IMR-90 (cell line): ENCODE results near the gene PNKP. TPM values are rescaled to one million over a fixed set of nuclear protein-coding genes. Genes with fewer than 3 reads are reported as not detected.
A peak's percentile ranks its signal among the peaks of the same experiment; 100 is the strongest.

Source experiments
- ATAC-seq: fragments of 200-7000 bp; cut with Tn5 transposase; 2 replicates; pipeline ENCODE4 v1.9.1; 2020; ENCODE audit warnings: low read depth, mild to moderate bottlenecking, moderate library complexity
- BruUV-seq: library from RNA; stranded (reverse); fragments of 400-500 nt; replicated peaks from 2 replicates; lab custom pipeline; 2021; lab: Mats Ljungman, UMichigan
- CTCF ChIA-PET: fragments of 300-600 bp; formaldehyde crosslinking; extraction: SDS; loops from one replicate; lab custom pipeline; 2021; ENCODE audit warnings: antibody characterized with exemption; lab: Yijun Ruan, JAX
- POLR2A ChIA-PET: fragments of 300-600 bp; sonication (Branson Sonifier 250); formaldehyde crosslinking; loops from one replicate; lab custom pipeline; 2022; ENCODE audit warnings: antibody characterized with exemption; ENCODE audit not compliant: unreplicated experiment; lab: Charles Lee
- DNase-seq: peaks from one replicate; pipeline ENCODE4 v3.0.0; 2013
- H2AFZ ChIP-seq: replicated peaks from 2 replicates; pipeline ENCODE3; 2013; ENCODE audit warnings: low read length, mild to moderate bottlenecking; ENCODE audit not compliant: poor library complexity
- H2AK5ac ChIP-seq: 2 replicates; pipeline ENCODE4 v1.6.1; 2013; ENCODE audit warnings: low read depth, low read length, inconsistent platforms
- H2AK9ac ChIP-seq: replicated peaks from 2 replicates; pipeline ENCODE3; 2013; ENCODE audit warnings: mild to moderate bottlenecking, low read depth, low read length, moderate library complexity; ENCODE audit not compliant: poor library complexity
- H2BK120ac ChIP-seq: 2 replicates; pipeline ENCODE4 v1.6.1; 2013; ENCODE audit warnings: low read depth, low read length, inconsistent platforms
- H2BK15ac ChIP-seq: 3 replicates; pipeline ENCODE4 v1.6.1; 2013; ENCODE audit warnings: low read depth, low read length, inconsistent platforms
- H2BK20ac ChIP-seq: 2 replicates; pipeline ENCODE4 v1.6.1; 2013; ENCODE audit warnings: low read depth, mild to moderate bottlenecking, inconsistent platforms, low read length, moderate library complexity
- H2BK5ac ChIP-seq: 2 replicates; pipeline ENCODE4 v1.6.1; 2013; ENCODE audit warnings: mild to moderate bottlenecking, low read depth, low read length, inconsistent platforms; ENCODE audit not compliant: poor library complexity, severe bottlenecking
- H3K14ac ChIP-seq: replicated peaks from 2 replicates; pipeline ENCODE4 v1.6.1; 2013; ENCODE audit warnings: low read depth, low read length, inconsistent platforms
- H3K18ac ChIP-seq: 2 replicates; pipeline ENCODE4 v1.6.1; 2013; ENCODE audit warnings: low read depth, low read length, control low read depth
- H3K23ac ChIP-seq: 2 replicates; pipeline ENCODE4 v1.6.1; 2013; ENCODE audit warnings: low read depth, low read length, inconsistent platforms
- H3K27ac ChIP-seq: 2 replicates; pipeline ENCODE4 v1.5.1; 2013; ENCODE audit warnings: mild to moderate bottlenecking, control low read depth, low read length; ENCODE audit not compliant: insufficient read depth
- H3K27me3 ChIP-seq: 2 replicates; pipeline ENCODE4 v1.6.1; 2013; ENCODE audit warnings: low read length; ENCODE audit not compliant: control insufficient read depth, insufficient read depth
- H3K36me3 ChIP-seq: 2 replicates; pipeline ENCODE4 v1.6.1; 2013; ENCODE audit warnings: low read length, mixed read lengths; ENCODE audit not compliant: control insufficient read depth, insufficient read depth
- H3K4ac ChIP-seq: 2 replicates; pipeline ENCODE4 v1.6.1; 2013; ENCODE audit warnings: low read depth, low read length, inconsistent platforms
- H3K4me1 ChIP-seq: 2 replicates; pipeline ENCODE4 v1.6.1; 2013; ENCODE audit warnings: low read length, mixed read lengths; ENCODE audit not compliant: control insufficient read depth, insufficient read depth
- H3K4me2 ChIP-seq: 2 replicates; pipeline ENCODE4 v1.6.1; 2013; ENCODE audit warnings: low read depth, mild to moderate bottlenecking, control low read depth, low read length, moderate library complexity
- H3K4me3 ChIP-seq: 2 replicates; pipeline ENCODE4 v1.5.1; 2013; ENCODE audit warnings: low read depth, mild to moderate bottlenecking, control low read depth, low read length, moderate library complexity; ENCODE audit not compliant: insufficient read depth
- H3K56ac ChIP-seq: 2 replicates; pipeline ENCODE4 v1.6.1; 2013; ENCODE audit warnings: low read length, inconsistent platforms; ENCODE audit not compliant: insufficient read depth; ENCODE audit errors: extremely low read depth
- H3K79me1 ChIP-seq, 2 experiments: 2 replicates each; pipeline ENCODE4 v1.6.1; 2013; ENCODE audit warnings: low read length in 2 of 2, inconsistent platforms in 1 of 2, low read depth in 1 of 2
- H3K9ac ChIP-seq: 2 replicates; pipeline ENCODE4 v1.6.1; 2013; ENCODE audit warnings: low read depth, low read length, control low read depth
- H3K9me1 ChIP-seq: 2 replicates; pipeline ENCODE4 v1.6.1; 2013; ENCODE audit warnings: low read length, inconsistent platforms; ENCODE audit not compliant: insufficient read depth
- H3K9me3 ChIP-seq: 2 replicates; pipeline ENCODE4 v1.6.1; 2013; ENCODE audit warnings: low read length; ENCODE audit not compliant: control insufficient read depth, insufficient read depth
- H4K20me1 ChIP-seq: 2 replicates; pipeline ENCODE4 v1.6.1; 2013; ENCODE audit warnings: low read length, inconsistent platforms; ENCODE audit not compliant: insufficient read depth
- H4K5ac ChIP-seq: 2 replicates; pipeline ENCODE4 v1.6.1; 2013; ENCODE audit warnings: mild to moderate bottlenecking, low read depth, low read length, control low read depth
- H4K8ac ChIP-seq, 2 experiments: 2 replicates each; pipeline ENCODE4 v1.6.1; 2013; ENCODE audit warnings: low read depth in 2 of 2, low read length in 2 of 2, control low read depth in 1 of 2, inconsistent platforms in 1 of 2
- H4K91ac ChIP-seq: 2 replicates; pipeline ENCODE4 v1.6.1; 2013; ENCODE audit warnings: low read depth, low read length, inconsistent platforms; ENCODE audit not compliant: insufficient read depth
- BHLHE40 ChIP-seq: fragments of 150-350 bp; IDR thresholded peaks from 2 replicates; pipeline ENCODE4 v1.6.1; 2016; ENCODE audit warnings: mild to moderate bottlenecking, low read depth, low read length
- CEBPB ChIP-seq: IDR thresholded peaks from 2 replicates; pipeline ENCODE4 v1.6.1; 2012; ENCODE audit warnings: low read depth, low read length, improper control_type of control experiment
- CHD1 ChIP-seq: IDR thresholded peaks from 2 replicates; pipeline ENCODE4 v1.6.1; 2012; ENCODE audit warnings: low read depth, low read length, improper control_type of control experiment
- FOS ChIP-seq: fragments of 150-350 bp; IDR thresholded peaks from 2 replicates; pipeline ENCODE4 v1.6.1; 2016; ENCODE audit warnings: low read depth, low read length
- MAFK ChIP-seq: IDR thresholded peaks from 2 replicates; pipeline ENCODE4 v1.6.1; 2012; ENCODE audit warnings: low read depth, low read length, improper control_type of control experiment
- MAZ ChIP-seq: IDR thresholded peaks from 2 replicates; pipeline ENCODE4 v1.6.1; 2012; ENCODE audit warnings: low read depth, mild to moderate bottlenecking, low read length, improper control_type of control experiment, moderate library complexity, borderline replicate concordance
- MXI1 ChIP-seq: IDR thresholded peaks from 2 replicates; pipeline ENCODE4 v1.6.1; 2012; ENCODE audit warnings: low read depth, mild to moderate bottlenecking, low read length, moderate library complexity, borderline replicate concordance
- NFE2L2 ChIP-seq: fragments of 150-350 bp; IDR thresholded peaks from 2 replicates; pipeline ENCODE4 v1.6.1; 2016; ENCODE audit warnings: low read depth, mild to moderate bottlenecking, low read length
- POLR2A ChIP-seq: IDR thresholded peaks from 2 replicates; pipeline ENCODE4 v1.6.1; 2012; ENCODE audit warnings: mild to moderate bottlenecking, low read depth, low read length
- RAD21 ChIP-seq: IDR thresholded peaks from 2 replicates; pipeline ENCODE4 v1.6.1; 2012; ENCODE audit warnings: low read length, improper control_type of control experiment
- RFX5 ChIP-seq: IDR thresholded peaks from 2 replicates; pipeline ENCODE4 v1.8.0; 2012; ENCODE audit warnings: low read depth, mild to moderate bottlenecking, low read length, moderate library complexity
- SMC3 ChIP-seq: fragments of 150-350 bp; IDR thresholded peaks from 2 replicates; pipeline ENCODE4 v1.6.1; 2016; ENCODE audit warnings: low read depth, mild to moderate bottlenecking, antibody characterized with exemption, low read length, moderate library complexity
- WGBS, 2 experiments: methylation state at CpG; one replicate each; pipeline versions ENCODE4 v1.1.5 to v1.1.7; 2013; ENCODE audit warnings: missing lambda C conversion rate in 2 of 2; ENCODE audit not compliant: insufficient read length in 1 of 2; ENCODE audit errors: extremely low coverage in 2 of 2; 5-methylcytosine and 5-hydroxymethylcytosine counted together
- dilution Hi-C: fragments of 300-500 bp; cut with HindIII; formaldehyde crosslinking; loops from one replicate; pipeline ENCODE4 v1.14.3; 2018; ENCODE audit warnings: low sequenced_read_pairs; ENCODE audit not compliant: unreplicated experiment
- in situ Hi-C: fragments of 300-500 bp; cut with MboI; formaldehyde crosslinking; loops from 3 replicates; pipeline ENCODE4 v1.14.3; 2019; ENCODE audit warnings: low sequenced_read_pairs, inconsistent platforms, mixed read lengths
- intact Hi-C: fragments of 100-400 bp; cut with micrococcal nuclease; formaldehyde crosslinking; loops from 2 replicates; pipeline ENCODE4 v1.10.0; 2022
- polyA plus RNA-seq, 3 experiments: library from polyadenylated mRNA; depleted of rRNA; stranded (reverse); fragments of >200 nt; gene quantifications; 2 replicates each; pipeline ENCODE4 v1.2.3, GENCODE V29; 2012; ENCODE audit warnings: low replicate concordance in 1 of 3
- total RNA-seq: library from RNA; depleted of rRNA; stranded (reverse); fragments of >200 nt; gene quantifications from 2 replicates; pipeline ENCODE4 v1.2.3, GENCODE V29; 2012
- TF ChIP-seq, protein P1 (sequence below): fragments of 150-350 bp; IDR thresholded peaks from 2 replicates; pipeline ENCODE4 v1.6.1; 2016; ENCODE audit warnings: low read depth, mild to moderate bottlenecking, low read length, moderate library complexity, borderline replicate concordance
- TF ChIP-seq, protein P2 (sequence below): conservative IDR thresholded peaks from 2 replicates; pipeline ENCODE4 v1.5.1; 2012; ENCODE audit warnings: mild to moderate bottlenecking, low read depth, low read length, improper control_type of control experiment
- TF ChIP-seq, protein P3 (sequence below): fragments of 150-350 bp; IDR thresholded peaks from 2 replicates; pipeline ENCODE4 v1.6.1; 2017; ENCODE audit warnings: mild to moderate bottlenecking, antibody characterized with exemption, low read length, low read depth

Gene PNKP
- total and polyA plus RNA-seq, 2 of the 4 experiments (the other 2 are of a cell fraction): 14.2 to 25.0 TPM

DNA sequence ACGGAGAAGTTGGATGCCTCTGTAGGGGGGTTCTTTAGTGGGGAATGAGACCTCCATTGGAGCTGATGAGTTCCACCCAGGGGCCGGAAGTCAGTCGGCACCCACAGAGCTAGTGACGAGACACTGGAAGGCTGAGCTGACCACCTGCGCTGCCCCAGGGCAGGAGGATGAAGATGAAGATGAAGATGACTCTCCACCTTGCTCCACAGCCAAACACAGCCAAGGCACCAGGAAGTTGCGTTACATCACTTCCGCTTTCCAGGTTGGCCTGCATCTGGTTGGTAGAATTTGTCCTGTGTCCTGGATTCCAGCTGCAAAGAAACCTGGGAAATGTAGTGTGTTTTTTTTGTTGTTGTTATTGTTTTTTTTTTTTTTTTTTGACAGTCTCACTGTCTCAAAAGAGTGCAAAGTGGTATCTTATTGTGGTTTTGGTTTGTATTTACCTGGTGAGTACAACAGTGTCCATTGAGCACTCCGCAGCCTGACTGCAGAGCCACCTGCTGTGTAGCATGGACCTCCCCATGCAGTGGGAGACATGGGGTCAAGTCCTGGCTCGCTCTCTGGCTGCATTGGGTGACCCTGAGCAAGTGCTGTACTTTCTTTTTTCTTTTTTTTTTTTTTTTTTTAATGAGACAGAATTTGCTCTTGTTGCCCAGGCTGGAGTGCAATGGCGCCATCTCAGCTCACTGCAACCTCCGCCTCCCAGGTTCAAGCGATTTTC is 12.0 kb upstream of the PNKP start:
- H2AK9ac ChIP-seq: no peak overlapping the region
- intact Hi-C loops: loop anchor here (5.0 kb wide), 1 partner anchor 148 kb away; the partner anchor contains the start of genes VRK3 and ZNF473
- no peak overlapping the region for H3K27ac ChIP-seq
- H4K5ac ChIP-seq: no peak overlapping the region
- no peak overlapping the region for H3K56ac ChIP-seq
- H2AK5ac ChIP-seq: no peak overlapping the region
- peaks cover 47% of the 10 kb centered on the region for H3K36me3 ChIP-seq
- ATAC-seq: no peak
- POLR2A ChIA-PET: no interaction called here
- H4K91ac ChIP-seq: no peak overlapping the region
- no peak overlapping the region for H3K23ac ChIP-seq
- no peak overlapping the region for H2BK120ac ChIP-seq
- no peak overlapping the region for H3K4ac ChIP-seq
- TSS peak; percentile 56 for BruUV-seq
- H3K4me1 ChIP-seq: peaks cover 7% of the 10 kb centered on the region
- CTCF ChIA-PET: no interaction called here
- H3K9ac ChIP-seq: no peak overlapping the region
- H3K27me3 ChIP-seq: no peaks in the 10 kb centered on the region
- no peak for DNase-seq
- H3K14ac ChIP-seq: no peak overlapping the region
- H3K4me3 ChIP-seq: no peak overlapping the region
- WGBS, 2 experiments: 93% methylated on average over 7 of the region's 12 CpGs; no CpG with 5 or more reads in 1 of the 2 experiments
- H3K18ac ChIP-seq: no peak overlapping the region
- H2BK20ac ChIP-seq: no peak overlapping the region
- no peak overlapping the region for H2AFZ ChIP-seq
- H3K9me1 ChIP-seq: peaks cover 10% of the 10 kb centered on the region
- in situ Hi-C loops: no loop called here
- no peak overlapping the region for H2BK5ac ChIP-seq
- peaks cover 6% of the 10 kb centered on the region; the same call in 1 of the 2 replicates for H3K9me3 ChIP-seq
- dilution Hi-C loops: no loop called here
- peaks cover 22 to 48% of the 10 kb centered on the region in 2 experiments for H3K79me1 ChIP-seq
- H2BK15ac ChIP-seq: no peak overlapping the region
- H3K4me2 ChIP-seq: no peak overlapping the region
- no peak overlapping the region for H4K8ac ChIP-seq
- no peaks in the 10 kb centered on the region; the same call in 1 of the 2 replicates for H4K20me1 ChIP-seq
- TF ChIP-seq, protein P1, sequence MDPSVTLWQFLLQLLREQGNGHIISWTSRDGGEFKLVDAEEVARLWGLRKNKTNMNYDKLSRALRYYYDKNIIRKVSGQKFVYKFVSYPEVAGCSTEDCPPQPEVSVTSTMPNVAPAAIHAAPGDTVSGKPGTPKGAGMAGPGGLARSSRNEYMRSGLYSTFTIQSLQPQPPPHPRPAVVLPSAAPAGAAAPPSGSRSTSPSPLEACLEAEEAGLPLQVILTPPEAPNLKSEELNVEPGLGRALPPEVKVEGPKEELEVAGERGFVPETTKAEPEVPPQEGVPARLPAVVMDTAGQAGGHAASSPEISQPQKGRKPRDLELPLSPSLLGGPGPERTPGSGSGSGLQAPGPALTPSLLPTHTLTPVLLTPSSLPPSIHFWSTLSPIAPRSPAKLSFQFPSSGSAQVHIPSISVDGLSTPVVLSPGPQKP: no peak
- TF ChIP-seq FOS: no peak
- no peak for TF ChIP-seq BHLHE40
- no peak for TF ChIP-seq RFX5
- TF ChIP-seq CEBPB: no peak
- TF ChIP-seq POLR2A: no peak
- TF ChIP-seq MAFK: no peak
- TF ChIP-seq CHD1: no peak
- TF ChIP-seq, protein P2, sequence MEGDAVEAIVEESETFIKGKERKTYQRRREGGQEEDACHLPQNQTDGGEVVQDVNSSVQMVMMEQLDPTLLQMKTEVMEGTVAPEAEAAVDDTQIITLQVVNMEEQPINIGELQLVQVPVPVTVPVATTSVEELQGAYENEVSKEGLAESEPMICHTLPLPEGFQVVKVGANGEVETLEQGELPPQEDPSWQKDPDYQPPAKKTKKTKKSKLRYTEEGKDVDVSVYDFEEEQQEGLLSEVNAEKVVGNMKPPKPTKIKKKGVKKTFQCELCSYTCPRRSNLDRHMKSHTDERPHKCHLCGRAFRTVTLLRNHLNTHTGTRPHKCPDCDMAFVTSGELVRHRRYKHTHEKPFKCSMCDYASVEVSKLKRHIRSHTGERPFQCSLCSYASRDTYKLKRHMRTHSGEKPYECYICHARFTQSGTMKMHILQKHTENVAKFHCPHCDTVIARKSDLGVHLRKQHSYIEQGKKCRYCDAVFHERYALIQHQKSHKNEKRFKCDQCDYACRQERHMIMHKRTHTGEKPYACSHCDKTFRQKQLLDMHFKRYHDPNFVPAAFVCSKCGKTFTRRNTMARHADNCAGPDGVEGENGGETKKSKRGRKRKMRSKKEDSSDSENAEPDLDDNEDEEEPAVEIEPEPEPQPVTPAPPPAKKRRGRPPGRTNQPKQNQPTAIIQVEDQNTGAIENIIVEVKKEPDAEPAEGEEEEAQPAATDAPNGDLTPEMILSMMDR: no peak
- TF ChIP-seq, protein P3, sequence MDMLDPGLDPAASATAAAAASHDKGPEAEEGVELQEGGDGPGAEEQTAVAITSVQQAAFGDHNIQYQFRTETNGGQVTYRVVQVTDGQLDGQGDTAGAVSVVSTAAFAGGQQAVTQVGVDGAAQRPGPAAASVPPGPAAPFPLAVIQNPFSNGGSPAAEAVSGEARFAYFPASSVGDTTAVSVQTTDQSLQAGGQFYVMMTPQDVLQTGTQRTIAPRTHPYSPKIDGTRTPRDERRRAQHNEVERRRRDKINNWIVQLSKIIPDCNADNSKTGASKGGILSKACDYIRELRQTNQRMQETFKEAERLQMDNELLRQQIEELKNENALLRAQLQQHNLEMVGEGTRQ: no peak
- TF ChIP-seq NFE2L2: no peak
- TF ChIP-seq MAZ: no peak
- no peak for TF ChIP-seq RAD21
- TF ChIP-seq SMC3: no peak
- no peak for TF ChIP-seq MXI1
